GM12878 (cell line): ENCODE results near the gene CFAP44. TPM values are rescaled to one million over a fixed set of nuclear protein-coding genes. Genes with fewer than 3 reads are reported as not detected.

Experiments used
- ATAC-seq: fragments of 200-7000 bp; cut with Tn5 transposase; 3 replicates; pipeline ENCODE4 v1.9.1; 2020; ENCODE audit warnings: mild to moderate bottlenecking, moderate library complexity
- BruUV-seq: library from RNA; stranded (reverse); fragments of 400-500 nt; replicated peaks from 2 replicates; lab custom pipeline; 2021; lab: Mats Ljungman, UMichigan
- CTCF ChIA-PET: fragments of 300-600 bp; sonication (Branson Sonifier 250); formaldehyde crosslinking; extraction: SDS; loops from one replicate; lab custom pipeline; 2021; ENCODE audit warnings: inconsistent platforms; lab: Yijun Ruan, JAX
- POLR2A ChIA-PET: fragments of 350-600 bp; formaldehyde crosslinking; extraction: SDS; loops from one replicate; lab custom pipeline; 2021; ENCODE audit warnings: inconsistent platforms; lab: Charles Lee
- RAD21 ChIA-PET: fragments of 300-600 bp; sonication (Branson Sonifier 250); formaldehyde crosslinking; loops from one replicate; lab custom pipeline; 2023; ENCODE audit warnings: antibody characterized with exemption; ENCODE audit not compliant: unreplicated experiment; lab: Charles Lee
- SMC1A ChIA-PET: fragments of 300-600 bp; sonication (Branson Sonifier 250); formaldehyde crosslinking; loops from one replicate; lab custom pipeline; 2023; ENCODE audit not compliant: unreplicated experiment, uncharacterized antibody; lab: Charles Lee
- DNase-seq: peaks from one replicate; pipeline ENCODE4 v3.0.0-alpha.2; 2011; ENCODE audit warnings: low read depth, low spot score
- FAIRE-seq: peaks from 3 replicates; lab custom pipeline; 2011; peaks lifted over from hg19 to GRCh38; lab: Jason Lieb, UNC
- H2AFZ ChIP-seq: 2 replicates; pipeline ENCODE4 v1.6.0; 2011; ENCODE audit warnings: low read depth, low read length, control low read depth; ENCODE audit not compliant: control insufficient read depth
- H3K27ac ChIP-seq: 2 replicates; pipeline ENCODE4 v1.5.1; 2011; ENCODE audit warnings: control low read depth; ENCODE audit not compliant: control insufficient read depth, insufficient read depth
- H3K27me3 ChIP-seq, 2 experiments: replicated peaks in 1 of 2; 2 replicates each; pipeline versions ENCODE4 v1.6.0 to v1.6.1; 2011; ENCODE audit warnings: low read length in 1 of 2; ENCODE audit not compliant: control insufficient read depth in 2 of 2, insufficient read depth in 2 of 2
- H3K36me3 ChIP-seq, 2 experiments: 2 replicates each; pipeline ENCODE4 v1.5.1; 2011; ENCODE audit warnings: low read length in 1 of 2; ENCODE audit not compliant: control insufficient read depth in 2 of 2, insufficient read depth in 2 of 2
- H3K4me1 ChIP-seq: 2 replicates; pipeline ENCODE4 v1.6.1; 2011; ENCODE audit warnings: mild to moderate bottlenecking, low read length, moderate library complexity, mixed read lengths; ENCODE audit not compliant: control insufficient read depth, insufficient read depth
- H3K4me2 ChIP-seq: 2 replicates; pipeline ENCODE4 v1.6.0; 2011; ENCODE audit warnings: control low read depth; ENCODE audit not compliant: control insufficient read depth, insufficient read depth
- H3K4me3 ChIP-seq: fragments of 200-600 bp; sonication (generic); 2 replicates; pipeline ENCODE4 v1.5.1; 2016
- H3K79me2 ChIP-seq: 2 replicates; pipeline ENCODE4 v1.6.0; 2011; ENCODE audit warnings: low read length; ENCODE audit not compliant: control insufficient read depth, insufficient read depth
- H3K9ac ChIP-seq: 2 replicates; pipeline ENCODE4 v1.8.0; 2011; ENCODE audit warnings: low read length, control low read depth, mixed read lengths; ENCODE audit not compliant: control insufficient read depth, insufficient read depth
- H3K9me3 ChIP-seq: replicated peaks from 3 replicates; pipeline ENCODE4 v1.5.1; 2011; ENCODE audit warnings: mild to moderate bottlenecking, low read length; ENCODE audit not compliant: control insufficient read depth, insufficient read depth
- H4K20me1 ChIP-seq: 2 replicates; pipeline ENCODE4 v1.6.0; 2011; ENCODE audit not compliant: control insufficient read depth, insufficient read depth
- BHLHE40 ChIP-seq, 2 experiments: fragments of 450-650 bp in 1 of 2; IDR thresholded peaks; 2 replicates each; pipeline ENCODE4 v1.6.1; 2011 to 2017; ENCODE audit warnings: low read depth in 2 of 2, borderline replicate concordance in 1 of 2, improper control_type of control experiment in 1 of 2, low read length in 1 of 2, mild to moderate bottlenecking in 1 of 2
- BMI1 ChIP-seq: fragments of 450-650 bp; IDR thresholded peaks from 2 replicates; pipeline ENCODE4 v1.6.1; 2016; ENCODE audit warnings: mild to moderate bottlenecking, moderate library complexity, borderline replicate concordance
- E2F8 ChIP-seq: fragments of 450-650 bp; IDR thresholded peaks from 2 replicates; pipeline ENCODE4 v1.6.1; 2018; ENCODE audit warnings: mild to moderate bottlenecking, low read depth, moderate library complexity; ENCODE audit not compliant: partially characterized antibody
- EGR1 ChIP-seq, 2 experiments: IDR thresholded peaks; 1 replicate in 1 of 2; 2 replicates in 1 of 2; pipeline ENCODE4 v1.6.1; 2011 to 2012; ENCODE audit warnings: low read depth in 2 of 2, low read length in 2 of 2, borderline replicate concordance in 1 of 2, mild to moderate bottlenecking in 1 of 2, moderate library complexity in 1 of 2
- EZH2 ChIP-seq: IDR thresholded peaks from 2 replicates; pipeline ENCODE4 v1.6.1; 2012; ENCODE audit warnings: low read depth, mild to moderate bottlenecking, control low read depth, inconsistent platforms, low read length, borderline replicate concordance; ENCODE audit not compliant: control insufficient read depth
- IKZF1 ChIP-seq: fragments of 450-650 bp; conservative IDR thresholded peaks from 2 replicates; pipeline ENCODE4 v1.6.1; 2017; ENCODE audit warnings: antibody characterized with exemption, mild to moderate bottlenecking
- IKZF2 ChIP-seq, 2 experiments: fragments of 450-650 bp; IDR thresholded peaks; 2 replicates each; pipeline ENCODE4 v1.6.1; 2017; ENCODE audit warnings: mild to moderate bottlenecking in 2 of 2, moderate library complexity in 2 of 2
- SMARCA5 ChIP-seq: fragments of 450-650 bp; IDR thresholded peaks from 2 replicates; pipeline ENCODE4 v1.6.1; 2017; ENCODE audit warnings: mild to moderate bottlenecking
- SREBF1 ChIP-seq: IDR thresholded peaks from 2 replicates; pipeline ENCODE4 v1.6.1; 2012; ENCODE audit warnings: mild to moderate bottlenecking, low read length
- ZNF687 ChIP-seq: fragments of 450-650 bp; IDR thresholded peaks from 2 replicates; pipeline ENCODE4 v1.6.1; 2017; ENCODE audit warnings: mild to moderate bottlenecking, moderate library complexity
- WGBS: methylation state at CpG from one replicate; pipeline ENCODE4 v1.1.6; 2016; ENCODE audit warnings: low lambda C conversion rate; ENCODE audit not compliant: insufficient replicate concordance, insufficient coverage; ENCODE audit errors: missing lambda C conversion rate; 5-methylcytosine and 5-hydroxymethylcytosine counted together
- in situ Hi-C: fragments of 300-500 bp; cut with MboI; formaldehyde crosslinking; loops from 9 replicates; pipeline ENCODE4 v1.14.3; 2018; ENCODE audit warnings: mixed read lengths
- intact Hi-C: fragments of 100-400 bp; cut with micrococcal nuclease; formaldehyde crosslinking; loops from one replicate; pipeline ENCODE4 v1.14.2; 2022; ENCODE audit not compliant: unreplicated experiment
- polyA plus RNA-seq, 11 experiments: library from polyadenylated mRNA; depleted of rRNA in 4 of 11; unstranded in 6 of 11; stranded (reverse) in 5 of 11; fragments of >200 nt; fragmentation: Nextera tagmentation in 4 of 11; fragmentation: Illumina TruSeq in 1 of 11; extraction: Ambion mirVana in 4 of 11; extraction: Trizol in 1 of 11; gene quantifications; 1 replicate in 1 of 11; 2 replicates in 10 of 11; pipeline versions ENCODE4 v1.2.1 to v1.2.3, GENCODE V29; 2011 to 2016; ENCODE audit warnings: inconsistent platforms in 2 of 11, missing spikeins in 2 of 11, low read depth in 1 of 11
- total RNA-seq, 4 experiments: library from RNA; depleted of rRNA in 3 of 4; stranded (reverse); fragments of >200 nt in 3 of 4; fragmentation: Illumina TruSeq in 1 of 4; extraction: Trizol in 1 of 4; gene quantifications; 2 replicates each; pipeline versions ENCODE4 v1.2.1 to v1.2.3, GENCODE V29; 2013 to 2021

CFAP44 gene
- total and polyA plus RNA-seq, 10 of the 15 experiments (the other 5 are each of a cell fraction or from before 2014, with no cell fraction given) = 0.76 to 5.9 (median 3.7) TPM

GRCh38 chr3:113450911-113451310 is 9.6 kb upstream of the CFAP44 start:
- Histone ChIP-seq H3K36me3 (peaks cover 1 to 7% of the 10 kb centered on the region in 2 experiments; a peak in 2 of 4 replicates), H3K4me1 (no peaks in the 10 kb centered on the region), H4K20me1 (no peaks in the 10 kb centered on the region), H3K4me2 (no peak overlapping the region), H3K9me3 (no peaks in the 10 kb centered on the region), H2AFZ (no peak overlapping the region), H3K4me3 (no peak overlapping the region), H3K79me2 (no peaks in the 10 kb centered on the region), H3K9ac (no peak overlapping the region), H3K27me3 (no peaks in the 10 kb centered on the region), H3K27ac (no peak overlapping the region)
- ChIA-PET CTCF (interaction anchor here (1.2 kb wide), 1 partner anchor 402 kb away, joined by 3 read pairs; no protein-coding TSS in a partner anchor), POLR2A (no interaction called here), RAD21 (no interaction called here), SMC1A (no interaction called here)
- ATAC-seq = no peak
- no peak for FAIRE-seq
- intact Hi-C loops (no loop called here), in situ Hi-C loops (no loop called here)
- TF ChIP-seq IKZF2 (IDR thresholded peaks at IDR 0.05) = no peak
- no peak for TF ChIP-seq IKZF1
- no peak for TF ChIP-seq SMARCA5
- TF ChIP-seq ZNF687 = no peak
- TF ChIP-seq EZH2 = no peak
- no peak for TF ChIP-seq E2F8
- no peak for TF ChIP-seq EGR1 (IDR thresholded peaks at IDR 0.05; ENCODE audit: borderline replicate concordance in 1 of 2, low read depth in 2 of 2, low read length in 2 of 2)
- TF ChIP-seq BHLHE40 (IDR thresholded peaks at IDR 0.05; ENCODE audit: borderline replicate concordance in 1 of 2, low read depth in 2 of 2, low read length in 1 of 2) = no peak
- TF ChIP-seq BMI1 = no peak
- no peak for TF ChIP-seq SREBF1
- DNase-seq = no peak
- BruUV-seq = no TSS peak
- 96% methylated on average over 1 of the region's 1 CpG for WGBS
